Measurements from ENCODE around the gene FGF18. TPM values are rescaled to one million over a fixed set of nuclear protein-coding genes. Genes with fewer than 3 reads are reported as not detected.

Gene FGF18
- total and polyA plus RNA-seq, 7 donors: 0.28 to 3.0 (median 0.48) TPM; not detected in 3

- Histone ChIP-seq H3K4me3 (no peak overlapping the region), H3K9me3 (no peaks in the 10 kb centered on the region), H3K27me3 (no peaks in the 10 kb centered on the region), H3K27ac (no peak overlapping the region), H3K4me1 (peaks cover 0 to 13% (median 5%) of the 10 kb centered on the region in 4 donors), H3K36me3 (no peaks in the 10 kb centered on the region)
- intact Hi-C loops (cut with DNase I): no loop called here
- TF ChIP-seq POLR2A (IDR thresholded peaks at IDR 0.05) (no peak), EP300 (IDR thresholded peaks at IDR 0.05) (no peak), POLR2AphosphoS5 (IDR thresholded peaks at IDR 0.05) (no peak), CTCF (IDR thresholded peaks at IDR 0.05) (no peak)
- 91 to 94% methylated on average over 11 of the region's 11 CpGs for WGBS, 2 donors
- DNase-seq: no peak
These were observed 33.7 kb downstream of the FGF18 start for GRCh38 chr5:171453056-171453725.

GRCh38 chr5:171453988-171454387 lies 34.5 kb downstream of the FGF18 start:
- no peak for DNase-seq

GRCh38 chr5:171454549-171454948 lies 35.1 kb downstream of the FGF18 start:
- no peak for DNase-seq
- Histone ChIP-seq H3K9me3 (no peaks in the 10 kb centered on the region), H3K27ac (no peak overlapping the region), H3K27me3 (no peaks in the 10 kb centered on the region), H3K4me1 (peaks cover 0 to 13% (median 5%) of the 10 kb centered on the region in 4 donors), H3K36me3 (no peaks in the 10 kb centered on the region), H3K4me3 (no peak overlapping the region)
- WGBS, 2 donors: 82 to 88% methylated on average over 10 of the region's 10 CpGs
- TF ChIP-seq EP300 (IDR thresholded peaks at IDR 0.05) (no peak), CTCF (IDR thresholded peaks at IDR 0.05) (no peak), POLR2A (IDR thresholded peaks at IDR 0.05) (no peak), POLR2AphosphoS5 (IDR thresholded peaks at IDR 0.05) (no peak)
- intact Hi-C loops (cut with DNase I): no loop called here

More at GRCh38 chr5:171453988-171454387, 34.5 kb downstream of the FGF18 start:
- 92 to 95% methylated on average over 2 of the region's 2 CpGs for WGBS, 2 donors
- H3K4me3 ChIP-seq: no peak overlapping the region
- no peak overlapping the region for H3K27ac ChIP-seq
- no peaks in the 10 kb centered on the region for H3K9me3 ChIP-seq
- no peaks in the 10 kb centered on the region for H3K27me3 ChIP-seq
- no peaks in the 10 kb centered on the region for H3K36me3 ChIP-seq
- peaks cover 0 to 13% (median 5%) of the 10 kb centered on the region in 4 donors for H3K4me1 ChIP-seq
- no peak for TF ChIP-seq POLR2A (IDR thresholded peaks at IDR 0.05)
- TF ChIP-seq POLR2AphosphoS5 (IDR thresholded peaks at IDR 0.05): no peak
- TF ChIP-seq EP300 (IDR thresholded peaks at IDR 0.05): no peak
- intact Hi-C loops (cut with DNase I): no loop called here

- Histone ChIP-seq H3K9me3 (no peaks in the 10 kb centered on the region), H3K27me3 (no peaks in the 10 kb centered on the region), H3K36me3 (no peaks in the 10 kb centered on the region), H3K4me1 (peaks cover 0 to 10% (median 4%) of the 10 kb centered on the region in 4 donors), H3K27ac (no peak overlapping the region), H3K4me3 (no peak overlapping the region)
- WGBS, 2 donors: 77 to 83% methylated on average over 2 of the region's 2 CpGs
- DNase-seq: no peak
- TF ChIP-seq POLR2A (IDR thresholded peaks at IDR 0.05): no peak
- TF ChIP-seq POLR2AphosphoS5 (IDR thresholded peaks at IDR 0.05): no peak
- TF ChIP-seq CTCF (IDR thresholded peaks at IDR 0.05): no peak
- TF ChIP-seq EP300 (IDR thresholded peaks at IDR 0.05): no peak
- intact Hi-C loops (cut with DNase I): no loop called here
These were observed 36.1 kb downstream of the FGF18 start for GRCh38 chr5:171455522-171455921.

DNA sequence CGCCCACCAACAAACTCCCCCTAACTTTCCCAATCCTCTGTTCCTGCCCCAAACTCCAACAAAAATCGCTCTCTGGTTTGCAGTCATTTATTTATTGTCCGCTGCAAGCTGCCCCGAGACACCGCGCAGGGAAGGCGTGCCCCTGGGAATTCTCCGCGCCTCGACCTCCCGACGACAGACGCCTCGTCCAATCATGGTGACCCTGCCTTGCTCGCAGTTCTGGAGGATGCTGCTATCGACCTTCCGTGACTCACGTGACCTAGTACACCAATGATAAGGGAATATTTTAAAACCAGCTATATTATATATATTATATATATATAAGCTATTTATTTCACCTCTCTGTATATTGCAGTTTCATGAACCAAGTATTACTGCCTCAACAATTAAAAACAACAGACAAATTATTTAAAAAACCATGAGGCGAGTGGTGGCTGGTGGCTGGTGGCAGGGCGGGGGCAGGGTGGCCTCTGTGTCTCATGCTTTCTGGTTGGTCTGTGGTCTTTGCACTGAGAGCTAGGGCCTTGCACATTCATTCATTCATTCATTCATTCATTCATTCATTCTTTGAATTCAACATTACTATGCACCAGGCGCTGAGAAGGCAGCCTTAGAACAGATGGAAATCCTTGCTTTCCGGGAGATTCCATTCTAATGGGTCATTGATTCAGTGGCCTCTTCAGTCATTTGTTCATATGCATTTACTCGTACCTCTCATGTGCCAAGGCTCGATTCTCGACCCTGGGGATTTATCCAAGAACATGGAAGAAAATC lies 37.9 kb downstream of the FGF18 start:
- no peak overlapping the region for H3K27ac ChIP-seq
- 94 to 95% methylated on average over 25 of the region's 25 CpGs for WGBS, 2 donors
- no peaks in the 10 kb centered on the region for H3K4me1 ChIP-seq
- no peaks in the 10 kb centered on the region for H3K36me3 ChIP-seq
- H3K9me3 ChIP-seq: no peaks in the 10 kb centered on the region
- no peaks in the 10 kb centered on the region for H3K27me3 ChIP-seq
- TF ChIP-seq POLR2AphosphoS5 (IDR thresholded peaks at IDR 0.05): no peak
- TF ChIP-seq CTCF (IDR thresholded peaks at IDR 0.05): no peak
- no peak for TF ChIP-seq EP300 (IDR thresholded peaks at IDR 0.05)
- TF ChIP-seq POLR2A (IDR thresholded peaks at IDR 0.05): no peak
- intact Hi-C loops (cut with DNase I): no loop called here
- H3K4me3 ChIP-seq: no peak overlapping the region
- no peak for DNase-seq

Measured in sigmoid colon (tissue), 7 donors.